Activated CD8-positive, alpha-beta memory T cell treated with anti-CD3 and anti-CD28 coated beads for 48 hours (primary cell): ENCODE results near the gene UTP18.
"Not testable (repeated sequence)": the region's sequence is repeated elsewhere in the genome, so short reads cannot be mapped to it uniquely, and the experiment has no call there.

Experiments
- DNase-seq, 3 experiments: peaks; one replicate each; pipeline ENCODE4 v3.0.0-alpha.2; 2020; ENCODE audit warnings: low read depth in 2 of 3, low spot score in 2 of 3

UTP18 gene

GRCh38 chr17:51260237-51261023 is at the start of gene UTP18:
Gene UTP18 (plus strand): TSS chr17:51260546. CDS start chr17:51260585, 39 bp downstream.
- DNase-seq: peak; percentile 74 to 93 (median 89)

GRCh38 chr17:51214920-51215319 is 45.4 kb upstream of the UTP18 start:
- DNase-seq: no peak

GRCh38 chr17:51217946-51218345 is 42.4 kb upstream of the UTP18 start:
- no peak for DNase-seq

GRCh38 chr17:51221322-51221721 is 39.0 kb upstream of the UTP18 start:
- DNase-seq: no peak

GRCh38 chr17:51224402-51225262 is 35.7 kb upstream of the UTP18 start:
- no peak for DNase-seq

- not testable (repeated sequence) for DNase-seq
These were observed 34.8 kb upstream of the UTP18 start for GRCh38 chr17:51225523-51225922.

GRCh38 chr17:51228161-51228560 is 32.2 kb upstream of the UTP18 start:
- no peak for DNase-seq

- no peak for DNase-seq
These were observed 30.5 kb upstream of the UTP18 start for GRCh38 chr17:51229889-51230288.

- DNase-seq: no peak
These were observed 30.0 kb upstream of the UTP18 start for GRCh38 chr17:51230306-51230705.

- DNase-seq: no peak
These were observed 28.3 kb upstream of the UTP18 start for GRCh38 chr17:51231999-51232398.

GRCh38 chr17:51234162-51234561 is 26.2 kb upstream of the UTP18 start:
- no peak for DNase-seq

GRCh38 chr17:51238255-51238887 is 22.0 kb upstream of the UTP18 start:
- no peak for DNase-seq

GRCh38 chr17:51240275-51240674 is 20.1 kb upstream of the UTP18 start:
- DNase-seq: no peak

- DNase-seq: no peak
These were observed 16.3 kb upstream of the UTP18 start for GRCh38 chr17:51244041-51244440.

- DNase-seq: no peak
These were observed 14.8 kb upstream of the UTP18 start for GRCh38 chr17:51245535-51245934.

- no peak for DNase-seq
These were observed 10.0 kb upstream of the UTP18 start for GRCh38 chr17:51250314-51250840.

GRCh38 chr17:51251010-51251409 is 9.3 kb upstream of the UTP18 start:
- no peak for DNase-seq

GRCh38 chr17:51255673-51256072 is 4.7 kb upstream of the UTP18 start:
- no peak for DNase-seq

- DNase-seq: no peak
These were observed 4.2 kb upstream of the UTP18 start for GRCh38 chr17:51256101-51256500.

- no peak for DNase-seq
These were observed 2.9 kb upstream of the UTP18 start for GRCh38 chr17:51257150-51258081.
